ENCODE results near the gene SPP1. TPM values are rescaled to one million over a fixed set of nuclear protein-coding genes. Genes with fewer than 3 reads are reported as not detected.

The SPP1 gene
- total and polyA plus RNA-seq, 9 of the 15 experiments (the other 6 are each of a cell fraction or from before 2014, with no cell fraction given), result 0.10 to 0.64 TPM; not detected in 7

GRCh38 chr4:87982446-87983010, 7.0 kb downstream of the SPP1 start:
- WGBS (ENCODE audit: insufficient coverage, low coverage, missing lambda C conversion rate), result 2% methylated on average over 11 of the region's 13 CpGs
- intact Hi-C loops (cut with micrococcal nuclease), result no loop called here
- Histone ChIP-seq H3K27me3 (ENCODE audit: control insufficient read depth in 2 of 2, insufficient read depth in 2 of 2, low read length in 2 of 2) (no peaks in the 10 kb centered on the region; a peak in 1 of 5 replicates), H3K79me2 (ENCODE audit: control insufficient read depth, insufficient read depth, low read length) (no peaks in the 10 kb centered on the region), H3K9me3 (replicated peaks; ENCODE audit: control insufficient read depth, insufficient read depth, low read depth, low read length) (no peaks in the 10 kb centered on the region), H3K27ac (ENCODE audit: extremely low read depth, low read depth, low read length) (no peak overlapping the region), H2AFZ (ENCODE audit: low read depth, low read length) (no peak overlapping the region), H4K20me1 (replicated peaks; ENCODE audit: control insufficient read depth, insufficient read depth, low read length) (no peaks in the 10 kb centered on the region), H3K36me3 (ENCODE audit: control insufficient read depth, insufficient read depth, low read length) (no peaks in the 10 kb centered on the region), H3K4me3 (no peak overlapping the region), H3K4me2 (ENCODE audit: insufficient read depth, low read length) (no peak overlapping the region), H3K9me1 (ENCODE audit: control insufficient read depth, insufficient read depth, low read length) (no peaks in the 10 kb centered on the region), H3K9ac (ENCODE audit: insufficient read depth in 1 of 2, low read depth in 2 of 2, low read length in 2 of 2) (no peak overlapping the region), H3K4me1 (replicated peaks in 1 of 2; ENCODE audit: control insufficient read depth in 2 of 2, insufficient read depth in 2 of 2, low read length in 2 of 2) (no peaks in the 10 kb centered on the region)
- no peak for DNase-seq (ENCODE audit: extremely low read depth in 1 of 4, low spot score in 3 of 4)
- in situ Hi-C loops (cut with MboI), result no loop called here
- ChIA-PET CTCF (ENCODE audit: low intra/inter-chr PET ratio) (interaction anchor here (0.5 kb wide), 1 partner anchor 106 kb away, joined by 5 read pairs; no protein-coding TSS in a partner anchor), POLR2A (no interaction called here)
- TF ChIP-seq ZKSCAN8 (CRISPR knock-in tag; IDR thresholded peaks at IDR 0.05), result no peak
- no peak for ATAC-seq
- no TSS peak for BruUV-seq (replicated peaks)
- no peak for FAIRE-seq

GRCh38 chr4:87983996-87984395, 8.5 kb downstream of the SPP1 start:
- H3K27ac ChIP-seq (ENCODE audit: extremely low read depth, low read depth, low read length), result no peak overlapping the region
- no peaks in the 10 kb centered on the region for H3K79me2 ChIP-seq (ENCODE audit: control insufficient read depth, insufficient read depth, low read length)
- in situ Hi-C loops (cut with MboI) (no loop called here), intact Hi-C loops (cut with micrococcal nuclease) (no loop called here)
- no TSS peak for BruUV-seq (replicated peaks)
- H3K4me3 ChIP-seq, result no peak overlapping the region
- H3K9me1 ChIP-seq (ENCODE audit: control insufficient read depth, insufficient read depth, low read length), result no peaks in the 10 kb centered on the region
- ChIA-PET CTCF (ENCODE audit: low intra/inter-chr PET ratio) (no interaction called here), POLR2A (no interaction called here)
- H2AFZ ChIP-seq (ENCODE audit: low read depth, low read length), result no peak overlapping the region
- FAIRE-seq, result no peak
- H3K4me1 ChIP-seq (replicated peaks in 1 of 2; ENCODE audit: control insufficient read depth in 2 of 2, insufficient read depth in 2 of 2, low read length in 2 of 2), result no peaks in the 10 kb centered on the region
- ATAC-seq, result no peak
- no peak overlapping the region for H3K9ac ChIP-seq (ENCODE audit: insufficient read depth in 1 of 2, low read depth in 2 of 2, low read length in 2 of 2)
- no peaks in the 10 kb centered on the region; a peak in 1 of 5 replicates for H3K27me3 ChIP-seq (ENCODE audit: control insufficient read depth in 2 of 2, insufficient read depth in 2 of 2, low read length in 2 of 2)
- WGBS (ENCODE audit: insufficient coverage, low coverage, missing lambda C conversion rate), result 5% methylated on average over 2 of the region's 2 CpGs
- H3K4me2 ChIP-seq (ENCODE audit: insufficient read depth, low read length), result no peak overlapping the region
- TF ChIP-seq ZNF507 (tag; conservative IDR thresholded peaks at IDR 0.05), result 0 out of 2 replicates have a peak, but pooled peaks have one; percentile 10
- TF ChIP-seq CBX5 (IDR thresholded peaks at IDR 0.05; ENCODE audit: borderline replicate concordance, low read depth), result no peak
- no peak for DNase-seq (ENCODE audit: extremely low read depth in 1 of 4, low spot score in 3 of 4)
- no peaks in the 10 kb centered on the region for H4K20me1 ChIP-seq (replicated peaks; ENCODE audit: control insufficient read depth, insufficient read depth, low read length)
- no peaks in the 10 kb centered on the region for H3K36me3 ChIP-seq (ENCODE audit: control insufficient read depth, insufficient read depth, low read length)
- no peaks in the 10 kb centered on the region for H3K9me3 ChIP-seq (replicated peaks; ENCODE audit: control insufficient read depth, insufficient read depth, low read depth, low read length)

All from K562 (cell line).